IPS-18a (cell line): Measurements from ENCODE around the gene NT5C3A.
"Not testable (repeated sequence)": the region's sequence is repeated elsewhere in the genome, so short reads cannot be mapped to it uniquely, and the experiment has no call there.

ENCODE experiments used
- H3K27ac ChIP-seq: one replicate; pipeline ENCODE4 v1.5.1; 2013; ENCODE audit warnings: low read length
- H3K27me3 ChIP-seq: one replicate; pipeline ENCODE4 v1.6.1; 2013; ENCODE audit warnings: mild to moderate bottlenecking, low read length; ENCODE audit not compliant: control insufficient read depth, insufficient read depth
- H3K36me3 ChIP-seq: one replicate; pipeline ENCODE4 v1.6.1; 2013; ENCODE audit warnings: low read depth, low read length; ENCODE audit not compliant: control insufficient read depth
- H3K4me1 ChIP-seq: one replicate; pipeline ENCODE4 v1.6.1; 2013; ENCODE audit warnings: low read depth, low read length; ENCODE audit not compliant: control insufficient read depth
- H3K4me3 ChIP-seq: one replicate; pipeline ENCODE4 v1.5.1; 2013; ENCODE audit warnings: low read length
- H3K9ac ChIP-seq: one replicate; pipeline ENCODE4 v1.6.1; 2013; ENCODE audit warnings: mild to moderate bottlenecking, low read length, moderate library complexity
- H3K9me3 ChIP-seq: one replicate; pipeline ENCODE4 v1.6.1; 2013; ENCODE audit warnings: low read depth, low read length; ENCODE audit not compliant: control insufficient read depth

Gene NT5C3A

DNA sequence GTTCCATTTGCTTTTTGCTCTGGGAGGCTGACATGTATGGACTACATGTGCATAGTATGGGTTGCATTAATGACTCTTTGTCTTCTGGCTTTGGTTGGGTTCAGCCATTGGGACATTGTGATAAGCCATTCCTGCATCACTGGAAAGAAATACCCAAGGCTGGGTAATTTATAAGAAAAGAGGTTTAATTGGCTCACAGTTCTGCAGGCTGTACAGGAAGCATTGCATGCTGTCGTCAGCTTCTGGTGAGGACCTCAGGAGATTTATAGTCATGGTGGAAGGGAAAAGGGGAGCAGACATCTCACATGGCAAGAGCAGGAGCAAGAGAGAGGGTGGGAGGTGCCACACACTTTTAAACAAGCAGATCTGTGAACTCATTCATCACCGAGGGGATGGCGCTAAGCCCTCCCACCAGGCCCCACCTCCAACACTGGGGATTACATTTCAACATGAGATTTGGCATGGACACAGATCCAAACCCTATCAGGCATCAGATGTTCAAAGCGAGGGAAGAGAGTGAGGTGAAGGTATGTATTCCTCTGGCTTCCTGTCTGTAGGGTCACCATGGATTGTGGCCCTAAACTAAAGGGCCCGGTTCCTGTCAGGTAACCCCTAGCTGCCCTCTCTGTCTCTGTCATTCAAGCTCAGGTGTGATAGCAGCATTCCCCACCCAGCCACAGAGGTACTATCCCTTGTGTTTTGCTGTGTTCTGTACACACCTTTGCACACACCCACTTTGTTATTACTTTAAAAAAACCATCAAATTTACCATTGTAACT, 95.9 kb downstream of the NT5C3A start:
- H3K9me3 ChIP-seq, H3K36me3 ChIP-seq, H3K27me3 ChIP-seq, H3K27ac ChIP-seq, H3K4me3 ChIP-seq, H3K9ac ChIP-seq, H3K4me1 ChIP-seq: not testable (repeated sequence)

DNA sequence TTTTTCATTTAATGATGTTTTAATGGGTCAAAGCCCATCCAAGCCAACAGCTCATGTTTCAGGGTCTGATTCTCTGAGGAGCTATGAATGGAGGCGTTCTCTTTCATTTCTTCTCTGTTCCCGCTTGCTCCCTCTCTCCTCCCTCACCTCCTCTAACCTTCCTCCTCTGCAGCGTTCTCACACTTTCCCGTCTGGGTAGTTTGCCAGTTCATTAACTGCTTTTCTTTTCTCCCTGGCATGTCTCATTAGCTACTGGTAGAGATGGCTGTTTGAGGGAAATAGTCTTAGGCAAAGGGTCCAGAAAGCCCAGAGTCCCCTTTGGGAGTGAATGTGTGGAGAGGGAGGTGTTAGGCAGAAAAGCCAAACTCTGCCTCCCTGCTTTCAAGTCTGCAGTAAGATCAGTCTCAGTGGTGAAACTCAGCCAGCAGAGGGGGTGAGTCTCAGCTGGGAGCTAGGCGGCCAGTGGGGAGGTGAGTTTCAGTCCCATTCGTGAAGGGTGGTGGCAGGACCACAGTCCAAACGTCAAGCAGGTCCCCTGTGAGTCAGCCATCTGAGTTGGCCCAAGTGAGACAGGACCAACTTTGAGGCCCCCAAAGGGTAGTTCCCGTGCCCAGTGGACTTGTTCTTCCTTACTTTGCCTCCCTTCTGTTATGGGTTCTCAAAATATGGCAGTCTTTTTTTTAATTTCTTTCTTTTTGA, 98.0 kb downstream of the NT5C3A start:
- H3K36me3 ChIP-seq, H3K9ac ChIP-seq, H3K9me3 ChIP-seq, H3K4me1 ChIP-seq, H3K27ac ChIP-seq, H3K27me3 ChIP-seq, H3K4me3 ChIP-seq: not testable (repeated sequence)
